K562 (cell line): Measurements from ENCODE around the gene UBASH3A. TPM values are rescaled to one million over a fixed set of nuclear protein-coding genes. Genes with fewer than 3 reads are reported as not detected.

Source experiments
- COPS2 ChIP-seq: fragments of 450-650 bp; conservative IDR thresholded peaks from 2 replicates; pipeline ENCODE4 v1.6.1; 2016; ENCODE audit warnings: mild to moderate bottlenecking, moderate library complexity
- CXXC5 ChIP-seq: fragments of 250-450 bp; sonication (Bioruptor Pico); IDR thresholded peaks from 2 replicates; pipeline ENCODE4 v1.8.0; 2022; ENCODE audit warnings: inconsistent platforms, mild to moderate bottlenecking, moderate library complexity
- FUS ChIP-seq: fragments of 200-400 bp; formaldehyde crosslinking; optimal IDR thresholded peaks from 2 replicates; pipeline ENCODE3; 2017; ENCODE audit warnings: low read depth, low read length
- GATA2 ChIP-seq: sonication (generic); formaldehyde crosslinking; IDR thresholded peaks from 2 replicates; pipeline ENCODE4 v1.4.0; 2020; ENCODE audit warnings: mild to moderate bottlenecking, missing genetic modification reagents
- HEY1 ChIP-seq: fragments of 250-450 bp; sonication (Bioruptor Pico); IDR thresholded peaks from 2 replicates; pipeline ENCODE4 v1.5.0; 2020; ENCODE audit warnings: mild to moderate bottlenecking, moderate library complexity, borderline replicate concordance
- HNRNPLL ChIP-seq: fragments of 200-400 bp; formaldehyde crosslinking; IDR thresholded peaks from 2 replicates; pipeline ENCODE4 v1.6.1; 2017; ENCODE audit warnings: low read length, low read depth, mild to moderate bottlenecking; ENCODE audit not compliant: poor library complexity, severe bottlenecking
- MCM2 ChIP-seq: fragments of 450-650 bp; IDR thresholded peaks from 2 replicates; pipeline ENCODE4 v1.6.1; 2017; ENCODE audit warnings: low read depth, mild to moderate bottlenecking
- NBN ChIP-seq: fragments of 450-650 bp; IDR thresholded peaks from 2 replicates; pipeline ENCODE4 v1.6.1; 2016; ENCODE audit warnings: low read depth, mild to moderate bottlenecking
- PML ChIP-seq: IDR thresholded peaks from 2 replicates; pipeline ENCODE4 v1.6.1; 2012; ENCODE audit warnings: low read length, inconsistent platforms
- POLR2AphosphoS5 ChIP-seq: IDR thresholded peaks from 2 replicates; pipeline ENCODE4 v1.6.1; 2011; ENCODE audit warnings: mild to moderate bottlenecking, low read depth, low read length, moderate library complexity; ENCODE audit not compliant: control insufficient read depth, insufficient read depth
- PURB ChIP-seq: sonication (generic); formaldehyde crosslinking; IDR thresholded peaks from 2 replicates; pipeline ENCODE4 v1.9.0; 2021; ENCODE audit warnings: low read depth, mild to moderate bottlenecking, missing genetic modification reagents
- RB1 ChIP-seq: fragments of 450-650 bp; IDR thresholded peaks from 2 replicates; pipeline ENCODE4 v1.6.1; 2017; ENCODE audit warnings: low read depth, mild to moderate bottlenecking
- RBFOX2 ChIP-seq: fragments of 200-400 bp; formaldehyde crosslinking; IDR thresholded peaks from 2 replicates; pipeline ENCODE4 v1.6.1; 2017; ENCODE audit warnings: low read depth, mild to moderate bottlenecking, low read length, moderate library complexity
- SMAD1 ChIP-seq: fragments of 150-350 bp; IDR thresholded peaks from 2 replicates; pipeline ENCODE4 v1.6.1; 2014; ENCODE audit warnings: low read length, low read depth; ENCODE audit not compliant: partially characterized antibody
- SMARCA5 ChIP-seq: fragments of 450-650 bp; IDR thresholded peaks from 2 replicates; pipeline ENCODE4 v1.6.1; 2016
- SMARCC2 ChIP-seq: fragments of 450-650 bp; IDR thresholded peaks from 2 replicates; pipeline ENCODE4 v1.6.1; 2017; ENCODE audit warnings: antibody characterized with exemption, moderate library complexity, mild to moderate bottlenecking, low read depth
- SMARCE1 ChIP-seq: fragments of 450-650 bp; IDR thresholded peaks from 2 replicates; pipeline ENCODE4 v1.7.1; 2016; ENCODE audit warnings: mild to moderate bottlenecking
- SNIP1 ChIP-seq: fragments of 450-650 bp; IDR thresholded peaks from 2 replicates; pipeline ENCODE4 v1.7.1; 2017; ENCODE audit warnings: low read depth, mild to moderate bottlenecking
- ZBTB8A ChIP-seq: fragments of 450-650 bp; IDR thresholded peaks from 2 replicates; pipeline ENCODE4 v1.6.1; 2018; ENCODE audit warnings: mild to moderate bottlenecking, moderate library complexity; ENCODE audit not compliant: partially characterized antibody
- ZKSCAN3 ChIP-seq: fragments of 250-450 bp; sonication (Bioruptor Pico); IDR thresholded peaks from 2 replicates; pipeline ENCODE4 v1.4.0; 2020
- ZNF134 ChIP-seq: fragments of 250-450 bp; sonication (Bioruptor Pico); conservative IDR thresholded peaks from 2 replicates; pipeline ENCODE4 v1.4.0; 2020
- ZNF232 ChIP-seq: sonication (generic); formaldehyde crosslinking; IDR thresholded peaks from 2 replicates; pipeline ENCODE4 v1.8.0; 2022; ENCODE audit warnings: mild to moderate bottlenecking, missing genetic modification reagents
- ZNF24 ChIP-seq: fragments of 450-650 bp; IDR thresholded peaks from 2 replicates; pipeline ENCODE4 v1.6.1; 2016
- polyA plus RNA-seq, 8 experiments: library from polyadenylated mRNA; depleted of rRNA in 4 of 8; stranded (reverse) in 5 of 8; unstranded in 3 of 8; fragments of >200 nt; fragmentation: Nextera tagmentation in 2 of 8; fragmentation: Illumina TruSeq in 1 of 8; extraction: Ambion mirVana in 2 of 8; extraction: Trizol in 1 of 8; gene quantifications; 2 replicates each; pipeline versions ENCODE4 v1.2.1 to v1.2.3, GENCODE V29; 2011 to 2014; ENCODE audit warnings: inconsistent platforms in 1 of 8, missing spikeins in 1 of 8
- total RNA-seq, 7 experiments: library from RNA; depleted of rRNA in 6 of 7; stranded (reverse); fragments of >200 nt in 6 of 7; fragmentation: Illumina TruSeq in 2 of 7; extraction: Trizol in 2 of 7; gene quantifications; 2 replicates each; pipeline versions ENCODE4 v1.2.1 to v1.2.3, GENCODE V29; 2011 to 2021; ENCODE audit warnings: low replicate concordance in 1 of 7
- TF ChIP-seq, protein P1 (sequence below), 2 experiments: fragments of 250-450 bp in 1 of 2; fragments of 450-650 bp in 1 of 2; sonication (Bioruptor Pico) in 1 of 2; IDR thresholded peaks; 2 replicates each; pipeline versions ENCODE4 v1.6.1 to v1.8.0; 2016 to 2021; ENCODE audit warnings: mild to moderate bottlenecking in 2 of 2, moderate library complexity in 2 of 2, missing compliant biosample characterization in 1 of 2, missing genetic modification characterization in 1 of 2
- TF ChIP-seq, protein P2 (sequence below): fragments of 250-450 bp; sonication (Bioruptor Pico); IDR thresholded peaks from 2 replicates; pipeline ENCODE4 v1.5.0; 2021
- TF ChIP-seq, protein P3 (sequence below): fragments of 450-650 bp; IDR thresholded peaks from 2 replicates; pipeline ENCODE4 v1.6.1; 2016; ENCODE audit warnings: borderline replicate concordance
- TF ChIP-seq, protein P4 (sequence below): fragments of 450-650 bp; IDR thresholded peaks from 2 replicates; pipeline ENCODE4 v1.6.1; 2016; ENCODE audit warnings: antibody characterized with exemption

UBASH3A gene
- total and polyA plus RNA-seq, 9 of the 15 experiments (the other 6 are each of a cell fraction or from before 2014, with no cell fraction given), result 0.23 to 1.8 (median 1.1) TPM

DNA sequence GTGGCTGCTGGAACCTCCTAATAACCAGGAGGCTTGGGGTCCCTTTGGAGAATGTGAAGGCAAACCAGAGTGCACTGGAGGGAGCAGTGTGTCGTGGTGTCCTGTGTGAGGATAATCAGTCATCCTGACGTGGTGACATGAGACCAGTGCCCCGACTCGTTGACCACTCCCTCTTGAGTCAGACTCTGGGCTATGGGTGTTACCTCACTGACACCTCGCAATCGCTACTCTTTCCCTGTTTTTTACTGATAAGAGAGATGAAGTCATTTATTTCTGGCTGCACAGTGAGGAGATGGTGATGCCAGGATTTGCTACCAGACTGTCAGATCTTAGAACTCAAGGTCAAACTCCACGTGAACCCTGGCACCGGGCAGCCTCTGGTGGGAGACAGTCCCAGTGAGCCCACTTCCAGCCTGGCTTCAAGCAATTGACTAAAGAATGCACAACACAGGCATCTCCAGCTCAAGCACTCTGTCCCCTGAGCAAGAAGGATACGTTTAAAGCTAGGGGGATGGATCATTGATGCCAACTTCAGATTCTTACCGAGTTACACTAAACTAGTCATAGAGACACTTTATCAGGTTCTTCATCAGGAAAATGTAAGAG is 30.3 kb downstream of the UBASH3A start (continued):
- TF ChIP-seq, protein P1, sequence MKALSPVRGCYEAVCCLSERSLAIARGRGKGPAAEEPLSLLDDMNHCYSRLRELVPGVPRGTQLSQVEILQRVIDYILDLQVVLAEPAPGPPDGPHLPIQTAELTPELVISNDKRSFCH (CRISPR knock-in tag; IDR thresholded peaks at IDR 0.05), result no peak
- TF ChIP-seq, protein P1 (tag; IDR thresholded peaks at IDR 0.05), result no peak
- TF ChIP-seq SNIP1, result no peak
- TF ChIP-seq PML, result no peak
- TF ChIP-seq GATA2 (CRISPR knock-in tag), result peak; percentile 37; the same call in 1 of the 2 replicates
- no peak for TF ChIP-seq ZNF232 (CRISPR knock-in tag)
- no peak for TF ChIP-seq SMARCA5
- peak; percentile 57 for TF ChIP-seq CXXC5 (CRISPR knock-in tag)
- no peak for TF ChIP-seq RB1
- TF ChIP-seq COPS2, result no peak
- TF ChIP-seq ZNF134 (CRISPR knock-in tag), result no peak
- peak; percentile 81 for TF ChIP-seq SMARCC2
- TF ChIP-seq NBN, result no peak
- TF ChIP-seq HNRNPLL, result no peak
- peak; percentile 94 for TF ChIP-seq SMARCE1
- no peak for TF ChIP-seq PURB (CRISPR knock-in tag)
- no peak for TF ChIP-seq ZBTB8A
- TF ChIP-seq POLR2AphosphoS5, result no peak
- TF ChIP-seq, protein P2, sequence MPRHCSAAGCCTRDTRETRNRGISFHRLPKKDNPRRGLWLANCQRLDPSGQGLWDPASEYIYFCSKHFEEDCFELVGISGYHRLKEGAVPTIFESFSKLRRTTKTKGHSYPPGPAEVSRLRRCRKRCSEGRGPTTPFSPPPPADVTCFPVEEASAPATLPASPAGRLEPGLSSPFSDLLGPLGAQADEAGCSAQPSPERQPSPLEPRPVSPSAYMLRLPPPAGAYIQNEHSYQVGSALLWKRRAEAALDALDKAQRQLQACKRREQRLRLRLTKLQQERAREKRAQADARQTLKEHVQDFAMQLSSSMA (CRISPR knock-in tag), result no peak
- TF ChIP-seq ZKSCAN3 (CRISPR knock-in tag), result no peak
- TF ChIP-seq HEY1 (CRISPR knock-in tag), result no peak
- TF ChIP-seq, protein P3, sequence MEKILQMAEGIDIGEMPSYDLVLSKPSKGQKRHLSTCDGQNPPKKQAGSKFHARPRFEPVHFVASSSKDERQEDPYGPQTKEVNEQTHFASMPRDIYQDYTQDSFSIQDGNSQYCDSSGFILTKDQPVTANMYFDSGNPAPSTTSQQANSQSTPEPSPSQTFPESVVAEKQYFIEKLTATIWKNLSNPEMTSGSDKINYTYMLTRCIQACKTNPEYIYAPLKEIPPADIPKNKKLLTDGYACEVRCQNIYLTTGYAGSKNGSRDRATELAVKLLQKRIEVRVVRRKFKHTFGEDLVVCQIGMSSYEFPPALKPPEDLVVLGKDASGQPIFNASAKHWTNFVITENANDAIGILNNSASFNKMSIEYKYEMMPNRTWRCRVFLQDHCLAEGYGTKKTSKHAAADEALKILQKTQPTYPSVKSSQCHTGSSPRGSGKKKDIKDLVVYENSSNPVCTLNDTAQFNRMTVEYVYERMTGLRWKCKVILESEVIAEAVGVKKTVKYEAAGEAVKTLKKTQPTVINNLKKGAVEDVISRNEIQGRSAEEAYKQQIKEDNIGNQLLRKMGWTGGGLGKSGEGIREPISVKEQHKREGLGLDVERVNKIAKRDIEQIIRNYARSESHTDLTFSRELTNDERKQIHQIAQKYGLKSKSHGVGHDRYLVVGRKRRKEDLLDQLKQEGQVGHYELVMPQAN, result no peak
- no peak for TF ChIP-seq MCM2
- TF ChIP-seq, protein P4, sequence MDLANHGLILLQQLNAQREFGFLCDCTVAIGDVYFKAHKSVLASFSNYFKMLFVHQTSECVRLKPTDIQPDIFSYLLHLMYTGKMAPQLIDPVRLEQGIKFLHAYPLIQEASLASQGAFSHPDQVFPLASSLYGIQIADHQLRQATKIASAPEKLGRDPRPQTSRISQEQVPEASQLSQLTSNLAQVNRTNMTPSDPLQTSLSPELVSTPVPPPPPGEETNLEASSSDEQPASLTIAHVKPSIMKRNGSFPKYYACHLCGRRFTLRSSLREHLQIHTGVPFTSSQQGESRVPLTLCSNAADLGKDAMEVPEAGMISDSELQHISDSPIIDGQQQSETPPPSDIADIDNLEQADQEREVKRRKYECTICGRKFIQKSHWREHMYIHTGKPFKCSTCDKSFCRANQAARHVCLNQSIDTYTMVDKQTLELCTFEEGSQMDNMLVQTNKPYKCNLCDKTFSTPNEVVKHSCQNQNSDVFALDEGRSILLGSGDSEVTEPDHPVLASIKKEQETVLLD, result no peak
- no peak for TF ChIP-seq RBFOX2
- no peak for TF ChIP-seq ZNF24
- TF ChIP-seq FUS, result no peak
- TF ChIP-seq SMAD1, result peak; percentile 57
